HS-5 (cell line): ENCODE data around the gene GNS.

Experiments
- DNase-seq: peaks from one replicate; pipeline ENCODE4 v3.0.0-alpha.2; 2012; ENCODE audit warnings: low read depth

GNS gene

GRCh38 chr12:64736771-64737170 is 22.4 kb downstream of the GNS start:
- DNase-seq, result no peak

- no peak for DNase-seq
Observed at GRCh38 chr12:64735442-64735841, 23.8 kb downstream of the GNS start.

- DNase-seq, result peak; percentile 29
Observed at GRCh38 chr12:64733857-64734256, 25.3 kb downstream of the GNS start.

- DNase-seq, result no peak
Observed at GRCh38 chr12:64731683-64732082, 27.5 kb downstream of the GNS start.

GRCh38 chr12:64730588-64730969 is 28.6 kb downstream of the GNS start:
- DNase-seq, result no peak

- no peak for DNase-seq
Observed at GRCh38 chr12:64729909-64730587, 29.2 kb downstream of the GNS start.

GRCh38 chr12:64724201-64724745 is 34.9 kb downstream of the GNS start:
- no peak for DNase-seq

- no peak for DNase-seq
Observed at GRCh38 chr12:64723630-64724029, 35.6 kb downstream of the GNS start.

- DNase-seq, result no peak
Observed at GRCh38 chr12:64722835-64723234, 36.4 kb downstream of the GNS start.

GRCh38 chr12:64720884-64721283 is 38.3 kb downstream of the GNS start:
- no peak for DNase-seq

- no peak for DNase-seq
Observed at GRCh38 chr12:64718649-64719048, 40.6 kb downstream of the GNS start.

- DNase-seq, result no peak
Observed at GRCh38 chr12:64716839-64717455, 42.3 kb downstream of the GNS start.

- DNase-seq, result no peak
Observed at GRCh38 chr12:64716371-64716770, 42.8 kb downstream of the GNS start.

GRCh38 chr12:64714551-64714968 is 44.6 kb downstream of the GNS start:
- no peak for DNase-seq

- no peak for DNase-seq
Observed at GRCh38 chr12:64713376-64713775, 45.8 kb downstream of the GNS start.

GRCh38 chr12:64709429-64709828 is 49.8 kb downstream of the GNS start:
- no peak for DNase-seq

GRCh38 chr12:64707926-64708325 is 51.3 kb downstream of the GNS start:
- DNase-seq, result no peak

- no peak for DNase-seq
Observed at GRCh38 chr12:64707362-64707761, 51.8 kb downstream of the GNS start.

- DNase-seq, result no peak
Observed at GRCh38 chr12:64706857-64707256, 52.3 kb downstream of the GNS start.

- DNase-seq, result no peak
Observed at GRCh38 chr12:64706306-64706705, 52.9 kb downstream of the GNS start.

GRCh38 chr12:64701283-64701682 is 57.9 kb downstream of the GNS start:
- DNase-seq, result no peak

GRCh38 chr12:64700532-64700931 is 58.7 kb downstream of the GNS start:
- DNase-seq, result no peak

GRCh38 chr12:64699504-64700115 is 59.6 kb downstream of the GNS start:
- DNase-seq, result no peak
